ENCODE data around the gene CTNS.
"Not testable (repeated sequence)": the region's sequence is repeated elsewhere in the genome, so short reads cannot be mapped to it uniquely, and the experiment has no call there.

CTNS gene

DNA sequence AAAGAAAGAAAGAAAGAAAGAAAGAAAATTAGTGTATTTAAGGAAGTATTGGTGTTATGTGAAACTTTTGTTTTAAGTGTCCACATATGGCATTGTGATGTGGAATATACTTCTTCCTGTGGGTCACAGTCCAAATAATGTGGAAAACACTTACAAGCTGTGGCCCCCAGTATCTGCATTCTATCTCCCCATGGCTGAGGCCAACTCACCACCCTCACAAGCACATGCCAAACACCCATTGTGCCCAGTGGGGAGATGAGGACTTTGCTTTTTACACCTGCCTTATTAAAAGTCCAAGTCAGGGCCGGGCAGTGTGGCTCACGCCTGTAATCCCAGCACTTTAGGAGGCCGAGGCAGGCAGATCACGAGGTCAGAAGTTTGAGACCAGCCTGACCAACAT, 63.4 kb downstream of the CTNS start:
- intact Hi-C loops (cut with DNase I) = no loop called here
- DNase-seq = peak in 2 of 10 donors; percentile 30 to 42

DNA sequence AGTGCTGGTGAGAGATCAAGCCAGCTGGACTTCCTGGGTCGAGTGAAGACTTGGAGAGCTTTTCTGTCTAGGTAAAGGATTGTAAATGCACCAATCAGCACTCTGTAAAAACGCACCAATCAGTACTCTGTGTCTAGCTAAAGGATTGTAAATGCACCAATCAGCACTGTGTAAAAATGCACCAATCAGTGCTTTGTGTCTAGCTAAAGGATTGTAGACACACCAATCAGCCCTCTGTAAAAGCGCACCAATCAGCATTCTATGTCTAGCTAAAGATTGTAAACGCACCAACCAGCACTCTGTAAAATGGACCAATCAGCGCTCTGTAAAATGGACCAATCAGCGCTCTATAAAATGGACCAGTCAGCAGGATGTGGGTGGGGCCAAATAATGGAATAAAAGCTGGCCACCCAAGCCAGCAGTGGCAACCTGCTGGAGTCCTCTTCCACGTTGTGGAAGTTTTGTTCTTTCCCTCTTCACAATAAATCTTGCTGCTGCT, 65.5 kb downstream of the CTNS start:
- intact Hi-C loops (cut with DNase I); DNase-seq: not testable (repeated sequence)

DNA sequence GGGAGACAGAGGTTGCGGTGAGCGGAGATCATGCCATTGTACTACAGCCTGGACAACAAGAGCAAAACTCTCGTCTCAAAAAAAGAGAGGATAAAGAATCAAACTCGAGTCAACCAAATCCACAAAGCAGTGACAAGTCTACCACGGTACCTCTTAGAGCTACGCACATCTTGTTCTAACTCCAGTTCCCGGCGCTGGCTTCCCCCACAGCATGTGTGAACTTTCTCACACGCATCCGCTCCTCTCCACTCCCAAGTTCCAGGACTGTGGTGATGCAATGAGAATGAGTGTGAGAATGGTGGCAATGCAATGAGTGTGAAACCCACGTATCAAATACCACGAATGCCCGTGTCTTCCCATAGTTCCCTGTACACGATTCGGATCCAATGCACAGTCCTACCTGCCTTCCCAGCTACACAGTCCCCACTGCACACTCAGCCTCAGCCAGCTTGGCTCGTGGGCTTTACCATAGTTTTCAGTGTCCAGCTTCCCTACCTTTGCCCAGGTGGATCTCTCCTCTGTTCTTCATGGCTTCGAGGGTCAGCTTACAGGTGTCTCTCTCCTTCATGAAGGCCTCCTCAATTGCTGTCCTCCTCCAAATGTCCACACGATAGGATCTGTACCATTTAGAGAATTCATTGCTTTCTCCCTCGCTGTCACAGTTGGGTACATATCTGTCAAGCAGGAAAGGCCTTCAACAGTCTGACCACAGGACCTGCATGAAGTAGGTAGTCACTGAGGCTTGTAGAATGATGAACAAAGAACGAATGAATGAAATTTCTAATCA, 68.6 kb downstream of the CTNS start:
- intact Hi-C loops (cut with DNase I) = no loop called here
- peak in 1 of 10 donors; percentile 42 for DNase-seq

DNA sequence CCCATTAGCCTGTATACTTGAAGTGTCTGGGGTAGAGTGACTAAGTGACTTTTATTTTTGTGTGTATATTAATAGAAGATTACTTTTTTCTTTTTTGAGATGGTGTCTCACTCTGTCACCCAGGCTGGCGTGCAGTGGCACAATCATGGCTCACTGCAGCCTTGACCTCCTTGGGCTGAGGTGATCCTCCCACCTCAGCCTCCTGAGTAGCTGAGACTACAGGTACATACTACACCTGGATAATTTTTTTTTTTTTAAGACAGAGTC, 69.1 kb downstream of the CTNS start:
- DNase-seq = peak in 1 of 10 donors; percentile 7
- intact Hi-C loops (cut with DNase I) = not testable (repeated sequence)

DNA sequence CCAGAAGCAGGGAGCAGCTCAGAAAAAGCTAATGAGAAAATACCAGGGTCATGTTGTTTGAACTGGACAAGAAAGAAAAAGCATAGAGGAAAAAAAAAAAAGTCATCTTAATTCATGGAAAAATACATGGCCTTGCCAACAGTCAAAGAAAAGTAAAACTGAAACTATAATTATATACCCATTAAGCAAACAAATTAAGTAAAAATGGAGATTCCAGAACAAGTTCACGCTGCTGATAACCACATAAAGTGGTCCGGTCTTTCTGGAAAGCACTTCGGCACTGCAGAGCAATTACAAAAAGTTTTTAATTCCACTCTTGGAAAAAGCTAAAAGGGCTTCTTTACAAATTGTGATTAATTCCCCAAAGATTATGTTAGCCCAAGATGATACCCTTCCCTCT, 71.8 kb downstream of the CTNS start:
- DNase-seq = no peak
- intact Hi-C loops (cut with DNase I) = no loop called here

DNA sequence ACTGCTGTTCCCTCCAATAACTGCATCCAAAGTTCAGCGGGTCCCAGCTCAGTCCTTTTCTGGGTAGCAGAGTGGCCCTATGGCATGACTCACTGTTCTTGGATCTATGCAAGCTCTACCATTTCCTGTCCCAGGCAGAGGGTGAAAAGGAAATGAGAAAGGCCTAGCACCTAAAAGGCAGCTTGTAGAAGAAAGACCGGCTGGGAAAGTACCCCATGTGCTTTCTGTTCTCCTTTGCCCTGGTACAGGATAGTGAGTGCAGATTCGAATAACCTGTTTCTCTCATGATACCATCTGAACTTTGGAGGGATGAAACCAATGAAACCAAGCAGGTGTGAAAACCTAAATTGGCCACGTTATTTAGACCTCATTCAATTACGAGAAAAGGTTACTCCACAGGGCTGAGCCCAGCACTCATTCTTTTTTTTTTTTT, 74.4 kb downstream of the CTNS start:
- intact Hi-C loops (cut with DNase I) = no loop called here
- no peak for DNase-seq
